ENCODE measurements around the gene TNS4. TPM values are rescaled to one million over a fixed set of nuclear protein-coding genes. Genes with fewer than 3 reads are reported as not detected.
A peak's percentile ranks its signal among the peaks of the same experiment; 100 is the strongest.

The TNS4 gene
- total RNA-seq, 1 donor from 2014 or later = 0.18 TPM

- no peaks in the 10 kb centered on the region for H3K36me3 Mint-ChIP-seq (ENCODE audit: low read depth)
- intact Hi-C loops (cut with micrococcal nuclease) = loop anchor here (5.0 kb wide), 2 partner anchors 32 to 43 kb away; partner anchors contain the start of gene IGFBP4
- no peak for DNase-seq
- TF ChIP-seq, protein P1, sequence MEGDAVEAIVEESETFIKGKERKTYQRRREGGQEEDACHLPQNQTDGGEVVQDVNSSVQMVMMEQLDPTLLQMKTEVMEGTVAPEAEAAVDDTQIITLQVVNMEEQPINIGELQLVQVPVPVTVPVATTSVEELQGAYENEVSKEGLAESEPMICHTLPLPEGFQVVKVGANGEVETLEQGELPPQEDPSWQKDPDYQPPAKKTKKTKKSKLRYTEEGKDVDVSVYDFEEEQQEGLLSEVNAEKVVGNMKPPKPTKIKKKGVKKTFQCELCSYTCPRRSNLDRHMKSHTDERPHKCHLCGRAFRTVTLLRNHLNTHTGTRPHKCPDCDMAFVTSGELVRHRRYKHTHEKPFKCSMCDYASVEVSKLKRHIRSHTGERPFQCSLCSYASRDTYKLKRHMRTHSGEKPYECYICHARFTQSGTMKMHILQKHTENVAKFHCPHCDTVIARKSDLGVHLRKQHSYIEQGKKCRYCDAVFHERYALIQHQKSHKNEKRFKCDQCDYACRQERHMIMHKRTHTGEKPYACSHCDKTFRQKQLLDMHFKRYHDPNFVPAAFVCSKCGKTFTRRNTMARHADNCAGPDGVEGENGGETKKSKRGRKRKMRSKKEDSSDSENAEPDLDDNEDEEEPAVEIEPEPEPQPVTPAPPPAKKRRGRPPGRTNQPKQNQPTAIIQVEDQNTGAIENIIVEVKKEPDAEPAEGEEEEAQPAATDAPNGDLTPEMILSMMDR (IDR thresholded peaks at IDR 0.05) = no peak
- no peak overlapping the region for H3K27ac Mint-ChIP-seq
- H3K4me3 Mint-ChIP-seq = no peak overlapping the region
- H3K9me3 Mint-ChIP-seq = no peaks in the 10 kb centered on the region
- peaks cover 47% of the 10 kb centered on the region for H3K4me1 Mint-ChIP-seq
- CTCF ChIA-PET = interaction anchor here (1.0 kb wide), 1 partner anchor 34 kb away, joined by 3 read pairs; no protein-coding TSS in a partner anchor
- ATAC-seq (ENCODE audit: low read depth) = no peak
- POLR2A ChIA-PET = no interaction called here
- no peaks in the 10 kb centered on the region for H3K27me3 Mint-ChIP-seq
Observed at GRCh38 chr17:40484973-40485530, 16.4 kb downstream of the TNS4 start.

- CTCF ChIA-PET = interaction anchor here (0.6 kb wide), 1 partner anchor 44 kb away, joined by 3 read pairs; no protein-coding TSS in a partner anchor
Observed at GRCh38 chr17:40484285-40484972, 17.0 kb downstream of the TNS4 start.

GRCh38 chr17:40483679-40484078 lies 17.7 kb downstream of the TNS4 start:
- Mint-ChIP-seq H3K36me3 (ENCODE audit: low read depth) (no peaks in the 10 kb centered on the region), H3K27me3 (no peaks in the 10 kb centered on the region), H3K4me1 (peaks cover 48% of the 10 kb centered on the region), H3K4me3 (no peak overlapping the region), H3K9me3 (no peaks in the 10 kb centered on the region), H3K27ac (no peak overlapping the region)
- TF ChIP-seq, protein P1 (IDR thresholded peaks at IDR 0.05) = no peak
- intact Hi-C loops (cut with micrococcal nuclease) = loop anchor here (5.0 kb wide), 2 partner anchors 34 to 41 kb away; partner anchors contain the start of gene IGFBP4
- POLR2A ChIA-PET = no interaction called here
- no peak for DNase-seq
- ATAC-seq (ENCODE audit: low read depth) = no peak
- CTCF ChIA-PET = no interaction called here

More at GRCh38 chr17:40484285-40484972, 17.0 kb downstream of the TNS4 start:
- TF ChIP-seq, protein P1 (IDR thresholded peaks at IDR 0.05) = no peak
- intact Hi-C loops (cut with micrococcal nuclease) = loop anchor here (5.0 kb wide), 2 partner anchors 33 to 42 kb away; partner anchors contain the start of gene IGFBP4
- DNase-seq (no peak), ATAC-seq (ENCODE audit: low read depth) (no peak)
- Mint-ChIP-seq H3K9me3 (no peaks in the 10 kb centered on the region), H3K27ac (no peak overlapping the region), H3K4me1 (peaks cover 50% of the 10 kb centered on the region), H3K27me3 (no peaks in the 10 kb centered on the region), H3K36me3 (ENCODE audit: low read depth) (no peaks in the 10 kb centered on the region), H3K4me3 (no peak overlapping the region)
- POLR2A ChIA-PET = no interaction called here

- ChIA-PET CTCF (interaction anchor here (2.7 kb wide), 1 partner anchor 50 kb away, joined by 16 read pairs; no protein-coding TSS in a partner anchor), POLR2A (no interaction called here)
- H3K27me3 Mint-ChIP-seq = no peaks in the 10 kb centered on the region
- H3K27ac Mint-ChIP-seq = peak overlapping the region; percentile 11
- DNase-seq (no peak), ATAC-seq (ENCODE audit: low read depth) (no peak)
- no peaks in the 10 kb centered on the region for H3K36me3 Mint-ChIP-seq (ENCODE audit: low read depth)
- intact Hi-C loops (cut with micrococcal nuclease) = loop anchor here (5.0 kb wide), 2 partner anchors 35 to 40 kb away; partner anchors contain the start of gene IGFBP4
- H3K9me3 Mint-ChIP-seq = no peaks in the 10 kb centered on the region
- H3K4me3 Mint-ChIP-seq = no peak overlapping the region
- TF ChIP-seq, protein P1 (IDR thresholded peaks at IDR 0.05) = no peak
- H3K4me1 Mint-ChIP-seq = peaks cover 50% of the 10 kb centered on the region
Observed at GRCh38 chr17:40482722-40483121, 18.7 kb downstream of the TNS4 start.

DNA sequence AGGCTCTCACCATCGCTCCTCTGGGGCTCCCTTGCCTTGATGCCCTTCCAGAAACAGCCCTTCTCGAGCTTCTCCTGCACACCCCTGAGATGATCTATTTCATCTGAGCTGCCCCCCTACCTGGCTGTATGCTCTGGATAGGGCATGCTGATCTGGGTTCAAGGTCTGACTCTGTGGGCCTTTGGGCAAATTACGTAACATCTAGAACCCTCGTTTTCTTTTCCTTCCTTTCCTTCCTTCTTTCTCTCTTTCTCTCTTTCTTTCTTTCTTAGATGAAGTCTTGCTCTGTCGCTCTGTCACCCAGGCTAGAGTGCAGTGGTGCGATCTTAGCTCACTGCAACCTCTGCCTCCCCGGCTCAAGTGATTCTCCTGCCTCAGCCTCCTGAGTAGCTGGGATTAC lies 20.3 kb downstream of the TNS4 start:
- no peak for DNase-seq
- Mint-ChIP-seq H3K27ac (peak overlapping the region; percentile 72), H3K4me3 (peak overlapping the region; percentile 41), H3K36me3 (ENCODE audit: low read depth) (no peaks in the 10 kb centered on the region), H3K9me3 (no peaks in the 10 kb centered on the region), H3K27me3 (no peaks in the 10 kb centered on the region), H3K4me1 (peaks cover 56% of the 10 kb centered on the region)
- intact Hi-C loops (cut with micrococcal nuclease) = loop anchor here (2.0 to 5.0 kb wide), 3 partner anchors 36 to 52 kb away; partner anchors contain the start of gene IGFBP4
- CTCF ChIA-PET = interaction anchor here (0.6 to 2.7 kb wide), 2 partner anchors 26 to 51 kb away, joined by 3 to 16 read pairs; no protein-coding TSS in a partner anchor
- TF ChIP-seq, protein P1 (IDR thresholded peaks at IDR 0.05) = no peak
- ATAC-seq (ENCODE audit: low read depth) = no peak
- POLR2A ChIA-PET = interaction anchor here (0.8 to 1.9 kb wide), 6 partner anchors 15 to 83 kb away, joined by 3 to 11 read pairs (median 8); no protein-coding TSS in a partner anchor

All from activated B cell treated with CpG ODN at 0.5 μM for 24 hours (primary cell).